ENCODE data around the gene CYP1A2. TPM values are rescaled to one million over a fixed set of nuclear protein-coding genes. Genes with fewer than 3 reads are reported as not detected.

CYP1A2 gene
- total and polyA plus RNA-seq, 5 donors: 0.07 TPM; not detected in 4

DNA sequence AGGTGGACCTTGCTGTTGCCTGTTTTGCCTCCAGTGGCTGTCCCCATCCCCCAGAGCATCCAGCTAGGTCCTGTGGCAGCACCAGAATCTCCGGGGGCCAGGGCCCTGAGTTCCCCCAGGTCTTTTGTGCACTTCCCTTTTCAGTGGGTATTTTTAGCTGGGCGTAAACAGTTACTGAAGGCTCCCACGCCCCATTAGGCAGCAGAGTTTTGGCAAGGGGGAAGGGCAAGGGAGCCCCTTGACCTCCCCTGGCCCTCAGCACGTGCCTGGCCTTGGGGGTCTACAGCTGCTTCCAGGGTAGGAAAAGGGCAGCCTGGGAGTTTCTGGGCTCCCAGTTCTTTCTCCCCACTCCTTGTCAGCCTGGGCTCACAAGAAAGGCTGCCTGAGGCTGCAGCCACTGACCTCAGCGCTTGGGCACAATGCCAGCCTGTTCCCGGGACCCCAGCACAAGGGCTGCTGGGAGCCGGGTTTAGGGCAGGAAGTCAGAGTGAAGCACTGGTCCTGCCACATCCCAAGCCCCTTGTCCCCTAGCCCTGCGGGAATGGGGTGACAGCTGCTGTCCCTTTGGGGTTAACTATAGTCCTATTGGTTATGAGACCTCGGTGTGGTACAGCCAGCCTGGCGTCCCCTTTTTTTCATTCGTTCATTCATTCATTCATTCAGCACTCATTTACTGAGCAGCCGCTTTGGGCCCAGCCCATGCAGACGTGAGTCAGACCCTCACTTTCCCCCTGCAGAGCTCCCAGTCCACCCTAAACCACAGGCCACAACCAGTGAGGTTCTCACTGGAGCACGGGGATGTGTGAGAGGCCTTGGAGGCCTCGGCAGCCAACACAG lies 41.7 kb downstream of the CYP1A2 start:
- H3K9me3 ChIP-seq (ENCODE audit: control insufficient read depth, low read length): no peaks in the 10 kb centered on the region
- peak overlapping the region; percentile 85 for H3K27ac ChIP-seq (ENCODE audit: low read length)
- ATAC-seq: peak; percentile 34
- no peaks in the 10 kb centered on the region for H3K27me3 ChIP-seq (ENCODE audit: control insufficient read depth, insufficient read depth)
- peaks cover 37% of the 10 kb centered on the region for H3K4me1 ChIP-seq (ENCODE audit: control insufficient read depth, insufficient read depth, low read length)
- DNase-seq: peak; percentile 87 to 95 (median 94)
- no peak overlapping the region for H3K4me3 ChIP-seq (ENCODE audit: low read length)
- 16% methylated on average over 15 of the region's 15 CpGs for WGBS
- intact Hi-C loops (cut with DNase I): no loop called here

DNA sequence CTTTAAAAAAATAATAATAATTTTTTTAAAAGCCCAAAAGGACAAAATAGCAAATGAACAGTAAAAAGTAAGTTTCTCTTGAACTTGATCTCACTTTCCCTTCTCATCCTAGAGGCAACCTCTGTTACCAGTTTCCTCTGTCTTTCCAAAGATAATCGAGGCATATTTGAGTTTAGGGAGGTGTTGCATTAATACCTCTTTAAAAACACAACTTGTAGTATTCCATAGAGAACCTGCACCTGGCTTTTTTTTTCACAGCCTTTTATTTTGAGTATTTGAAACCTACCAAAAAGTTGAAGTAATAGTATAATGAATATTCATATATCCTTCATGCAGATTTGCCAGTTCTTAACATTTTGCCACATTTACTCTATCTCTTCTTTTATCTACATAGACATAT lies 42.4 kb downstream of the CYP1A2 start:
- Histone ChIP-seq H3K27ac (ENCODE audit: low read length) (no peak overlapping the region), H3K27me3 (ENCODE audit: control insufficient read depth, insufficient read depth) (no peaks in the 10 kb centered on the region), H3K9me3 (ENCODE audit: control insufficient read depth, low read length) (no peaks in the 10 kb centered on the region), H3K4me1 (ENCODE audit: control insufficient read depth, insufficient read depth, low read length) (peaks cover 37% of the 10 kb centered on the region), H3K4me3 (ENCODE audit: low read length) (no peak overlapping the region)
- DNase-seq (no peak), ATAC-seq (no peak)
- intact Hi-C loops (cut with DNase I): no loop called here
- WGBS: 53% methylated on average over 1 of the region's 1 CpG

DNA sequence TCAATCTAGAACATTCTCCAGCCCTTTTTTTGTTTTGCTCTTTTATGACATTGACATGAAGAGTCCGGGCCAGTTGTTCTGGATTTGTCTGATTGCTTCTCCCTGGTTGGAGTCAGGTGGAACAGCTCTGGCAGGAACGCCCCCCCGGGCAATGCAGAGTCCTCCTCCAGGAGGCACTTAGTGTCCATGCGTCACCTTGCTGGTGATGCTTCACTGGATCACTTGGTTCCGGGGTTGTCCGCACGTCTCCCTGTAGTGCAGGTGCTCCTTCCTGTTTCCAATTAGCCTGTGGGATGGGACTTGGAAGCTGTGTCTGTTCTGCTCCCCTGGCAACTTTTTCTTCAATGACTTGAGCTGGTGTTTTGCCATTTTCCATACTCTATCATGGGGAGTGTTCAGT lies 43.0 kb downstream of the CYP1A2 start:
- DNase-seq (peak in 1 of 3 donors; percentile 36), ATAC-seq (no peak)
- Histone ChIP-seq H3K4me1 (ENCODE audit: control insufficient read depth, insufficient read depth, low read length) (peaks cover 33% of the 10 kb centered on the region), H3K27me3 (ENCODE audit: control insufficient read depth, insufficient read depth) (no peaks in the 10 kb centered on the region), H3K4me3 (ENCODE audit: low read length) (no peak overlapping the region), H3K27ac (ENCODE audit: low read length) (no peak overlapping the region), H3K9me3 (ENCODE audit: control insufficient read depth, low read length) (no peaks in the 10 kb centered on the region)
- intact Hi-C loops (cut with DNase I): no loop called here
- 83% methylated on average over 7 of the region's 7 CpGs for WGBS

DNA sequence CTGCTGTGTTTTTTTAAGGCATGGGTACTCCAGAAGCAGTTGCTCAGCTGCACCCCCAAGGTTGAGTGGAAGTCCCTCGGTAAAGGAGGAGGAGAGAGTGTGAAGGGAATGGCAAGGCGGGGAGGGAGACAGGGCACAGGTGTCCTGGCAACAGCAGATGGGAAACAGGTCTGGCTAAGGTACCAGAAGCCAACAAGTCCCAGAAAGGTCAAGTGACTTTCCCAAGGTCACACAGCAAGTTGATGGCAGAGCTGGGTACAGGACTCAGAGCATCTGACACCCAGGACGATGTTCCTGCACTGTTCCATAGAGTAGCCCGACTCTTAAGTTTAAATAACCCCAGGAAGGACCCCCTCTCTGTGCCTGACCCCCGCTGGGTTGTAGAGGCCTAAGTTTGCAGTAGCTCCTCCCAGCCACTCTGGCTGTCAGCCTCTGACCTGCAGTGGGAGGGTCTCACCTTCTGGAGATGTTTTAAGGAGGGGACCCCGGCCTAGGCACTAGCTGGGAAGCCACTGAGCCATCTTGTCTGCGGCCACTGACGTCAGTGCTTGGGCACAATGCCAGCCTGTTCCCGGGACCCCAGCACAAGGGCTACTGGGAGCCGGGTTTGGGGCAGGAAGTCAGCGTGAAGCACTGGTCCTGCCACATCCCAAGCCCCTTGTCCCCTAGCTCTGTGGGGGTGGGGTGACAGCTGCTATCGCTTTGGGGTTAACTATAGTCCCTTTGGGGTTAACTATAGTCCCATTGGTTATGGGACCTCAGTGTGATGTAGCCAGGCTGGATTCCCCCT lies 43.8 kb downstream of the CYP1A2 start:
- DNase-seq (peak; percentile 53 to 73 (median 70)), ATAC-seq (no peak)
- peaks cover 29% of the 10 kb centered on the region for H3K4me1 ChIP-seq (ENCODE audit: control insufficient read depth, insufficient read depth, low read length)
- intact Hi-C loops (cut with DNase I): no loop called here
- H3K27me3 ChIP-seq (ENCODE audit: control insufficient read depth, insufficient read depth): no peaks in the 10 kb centered on the region
- no peaks in the 10 kb centered on the region for H3K9me3 ChIP-seq (ENCODE audit: control insufficient read depth, low read length)
- no peak overlapping the region for H3K27ac ChIP-seq (ENCODE audit: low read length)
- no peak overlapping the region for H3K4me3 ChIP-seq (ENCODE audit: low read length)
- 62% methylated on average over 12 of the region's 12 CpGs for WGBS

DNA sequence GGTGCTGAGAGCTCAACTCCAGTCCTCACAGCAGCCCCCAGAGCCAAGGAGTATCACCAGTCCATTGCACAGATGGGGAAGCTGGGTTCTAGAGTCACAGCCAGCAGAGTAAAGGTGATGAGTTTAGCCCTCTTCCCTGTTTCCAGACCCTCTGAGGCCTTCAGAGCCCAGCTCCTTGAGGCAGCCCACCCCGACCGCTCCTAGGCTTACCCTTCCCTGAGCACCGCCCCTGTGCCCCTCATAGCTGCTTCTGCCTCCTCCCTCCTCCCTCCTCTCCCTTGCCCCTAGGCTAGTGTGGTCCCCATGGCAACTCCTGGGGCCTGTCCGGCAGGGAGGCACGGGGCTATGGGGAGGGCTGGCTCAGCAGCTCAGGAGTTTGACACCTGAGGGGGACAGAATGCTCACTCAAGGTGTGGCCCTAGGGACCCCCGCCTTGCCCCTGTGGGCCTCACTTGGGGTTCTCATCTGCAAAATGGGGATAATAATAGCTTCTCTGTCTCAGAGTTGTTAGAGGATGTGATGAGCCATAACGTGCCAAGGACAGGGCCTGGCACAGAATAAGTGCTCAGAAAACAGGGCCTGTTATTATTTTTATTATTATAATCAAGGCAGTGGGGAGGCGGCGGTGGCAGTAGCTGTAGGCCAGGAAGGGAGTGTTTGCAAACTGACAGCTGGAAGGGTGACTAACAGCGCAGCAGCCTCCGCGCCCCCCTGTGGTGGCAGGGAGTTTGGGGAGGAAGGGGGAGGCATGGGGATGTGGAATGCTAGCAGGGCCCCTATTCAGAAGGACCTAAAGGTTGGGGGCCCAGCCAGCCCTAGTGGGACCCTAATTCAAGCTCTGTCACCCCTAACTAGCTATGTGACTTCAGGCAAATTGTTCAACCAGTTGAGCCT lies 44.7 kb downstream of the CYP1A2 start:
- intact Hi-C loops (cut with DNase I): no loop called here
- no peaks in the 10 kb centered on the region for H3K27me3 ChIP-seq (ENCODE audit: control insufficient read depth, insufficient read depth)
- no peak overlapping the region for H3K4me3 ChIP-seq (ENCODE audit: low read length)
- ATAC-seq: no peak
- peaks cover 21% of the 10 kb centered on the region for H3K4me1 ChIP-seq (ENCODE audit: control insufficient read depth, insufficient read depth, low read length)
- H3K27ac ChIP-seq (ENCODE audit: low read length): no peak overlapping the region
- no peaks in the 10 kb centered on the region for H3K9me3 ChIP-seq (ENCODE audit: control insufficient read depth, low read length)
- 73% methylated on average over 12 of the region's 12 CpGs for WGBS
- peak in 2 of 3 donors; percentile 67 to 78 for DNase-seq

DNA sequence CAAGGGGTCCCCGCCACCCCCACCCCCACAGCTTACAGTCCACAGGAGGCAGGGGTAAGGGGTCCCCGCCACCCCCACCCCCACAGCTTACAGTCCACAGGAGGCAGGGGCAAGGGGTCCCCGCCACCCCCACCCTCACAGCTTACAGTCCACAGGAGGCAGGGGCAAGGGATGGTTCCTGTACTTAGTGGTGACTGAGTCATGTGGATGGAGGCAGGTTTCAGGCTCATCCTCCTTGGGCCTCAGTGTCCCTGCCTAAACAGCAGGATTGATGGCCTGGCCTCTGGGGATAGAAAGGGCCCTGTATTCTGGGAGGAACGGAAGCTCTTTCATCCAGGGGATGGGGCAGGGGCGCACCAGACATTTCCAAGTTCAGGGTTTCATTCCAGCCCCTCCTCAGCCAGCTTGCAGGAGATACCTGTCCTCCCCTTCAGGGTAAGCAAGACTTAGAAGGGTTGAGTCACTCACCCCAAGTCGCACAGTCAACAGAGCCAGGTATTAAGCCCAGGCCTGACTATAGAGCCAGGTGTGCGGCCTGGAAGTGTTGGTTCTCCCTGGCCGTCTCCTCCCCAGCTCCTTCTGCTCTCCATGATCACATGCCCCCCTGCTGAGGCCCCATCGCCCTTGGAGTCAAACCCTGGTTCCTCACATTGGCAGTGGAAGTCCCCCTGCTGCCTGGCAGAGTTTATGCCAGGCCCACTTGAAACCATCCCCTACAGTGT lies 45.8 kb downstream of the CYP1A2 start:
- WGBS: 86% methylated on average over 7 of the region's 9 CpGs
- H3K27me3 ChIP-seq (ENCODE audit: control insufficient read depth, insufficient read depth): no peaks in the 10 kb centered on the region
- no peaks in the 10 kb centered on the region for H3K9me3 ChIP-seq (ENCODE audit: control insufficient read depth, low read length)
- no peak overlapping the region for H3K27ac ChIP-seq (ENCODE audit: low read length)
- no peak overlapping the region for H3K4me3 ChIP-seq (ENCODE audit: low read length)
- intact Hi-C loops (cut with DNase I): no loop called here
- H3K4me1 ChIP-seq (ENCODE audit: control insufficient read depth, insufficient read depth, low read length): peaks cover 19% of the 10 kb centered on the region
- DNase-seq (no peak), ATAC-seq (no peak)

DNA sequence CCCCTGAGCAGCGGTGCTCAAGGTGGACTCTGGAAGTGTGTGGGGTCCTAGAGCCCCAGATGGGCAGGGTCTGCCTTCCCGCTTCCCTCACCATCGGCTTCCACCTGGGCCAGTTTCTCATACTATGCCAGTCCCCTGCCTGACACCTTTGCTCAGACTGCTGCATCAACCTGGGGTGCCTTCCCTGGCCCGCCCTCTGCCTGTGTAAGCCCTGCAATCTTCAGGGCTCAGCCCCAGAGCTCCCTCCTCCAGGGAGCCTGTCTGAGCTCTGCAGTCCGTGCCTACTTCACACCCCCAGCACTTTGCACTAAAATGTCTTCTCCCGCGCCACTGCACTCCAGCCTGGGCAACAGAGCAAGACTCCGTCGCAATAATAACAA lies 46.3 kb downstream of the CYP1A2 start:
- Histone ChIP-seq H3K27ac (ENCODE audit: low read length) (no peak overlapping the region), H3K4me1 (ENCODE audit: control insufficient read depth, insufficient read depth, low read length) (peaks cover 16% of the 10 kb centered on the region), H3K27me3 (ENCODE audit: control insufficient read depth, insufficient read depth) (no peaks in the 10 kb centered on the region), H3K9me3 (ENCODE audit: control insufficient read depth, low read length) (no peaks in the 10 kb centered on the region), H3K4me3 (ENCODE audit: low read length) (no peak overlapping the region)
- WGBS: 87% methylated on average over 9 of the region's 9 CpGs
- intact Hi-C loops (cut with DNase I): no loop called here
- ATAC-seq: no peak
- no peak for DNase-seq

DNA sequence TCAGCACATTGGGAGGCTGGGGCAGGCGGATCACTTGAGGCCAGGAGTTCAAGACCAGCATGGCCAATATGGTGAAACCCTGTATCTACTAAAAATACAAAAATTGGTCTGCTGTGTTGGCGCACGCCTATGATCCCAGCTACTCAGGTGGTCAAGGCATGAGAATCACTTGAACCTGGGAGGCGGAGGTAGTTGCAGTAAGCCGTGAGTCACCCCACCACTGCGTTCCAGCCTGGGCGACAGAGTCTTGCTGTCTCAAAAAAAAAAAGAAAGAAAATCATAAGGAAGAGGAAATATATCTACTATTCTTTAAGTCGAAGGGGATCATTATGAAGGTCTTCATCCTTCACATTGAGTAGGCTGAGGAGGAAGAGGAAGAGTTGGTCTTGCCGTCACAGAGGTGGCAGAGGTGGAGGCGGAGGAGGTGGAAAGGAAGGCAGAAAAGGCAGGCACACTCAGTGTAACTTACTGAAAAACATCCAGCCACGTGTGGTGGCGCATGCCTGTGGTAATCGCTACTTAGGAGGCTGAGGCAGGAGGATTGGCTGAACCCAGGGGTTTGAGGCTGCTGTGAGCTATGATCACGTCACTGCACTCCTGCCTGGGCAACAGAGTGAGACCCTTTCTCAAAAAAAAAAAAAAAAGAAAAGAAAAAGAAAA lies 47.5 kb downstream of the CYP1A2 start:
- no peak overlapping the region for H3K27ac ChIP-seq (ENCODE audit: low read length)
- peaks cover 10% of the 10 kb centered on the region for H3K4me1 ChIP-seq (ENCODE audit: control insufficient read depth, insufficient read depth, low read length)
- no peaks in the 10 kb centered on the region for H3K9me3 ChIP-seq (ENCODE audit: control insufficient read depth, low read length)
- no peaks in the 10 kb centered on the region for H3K27me3 ChIP-seq (ENCODE audit: control insufficient read depth, insufficient read depth)
- H3K4me3 ChIP-seq (ENCODE audit: low read length): no peak overlapping the region
- 93% methylated on average over 14 of the region's 14 CpGs for WGBS
- no peak for ATAC-seq
- no peak for DNase-seq
- intact Hi-C loops (cut with DNase I): no loop called here

DNA sequence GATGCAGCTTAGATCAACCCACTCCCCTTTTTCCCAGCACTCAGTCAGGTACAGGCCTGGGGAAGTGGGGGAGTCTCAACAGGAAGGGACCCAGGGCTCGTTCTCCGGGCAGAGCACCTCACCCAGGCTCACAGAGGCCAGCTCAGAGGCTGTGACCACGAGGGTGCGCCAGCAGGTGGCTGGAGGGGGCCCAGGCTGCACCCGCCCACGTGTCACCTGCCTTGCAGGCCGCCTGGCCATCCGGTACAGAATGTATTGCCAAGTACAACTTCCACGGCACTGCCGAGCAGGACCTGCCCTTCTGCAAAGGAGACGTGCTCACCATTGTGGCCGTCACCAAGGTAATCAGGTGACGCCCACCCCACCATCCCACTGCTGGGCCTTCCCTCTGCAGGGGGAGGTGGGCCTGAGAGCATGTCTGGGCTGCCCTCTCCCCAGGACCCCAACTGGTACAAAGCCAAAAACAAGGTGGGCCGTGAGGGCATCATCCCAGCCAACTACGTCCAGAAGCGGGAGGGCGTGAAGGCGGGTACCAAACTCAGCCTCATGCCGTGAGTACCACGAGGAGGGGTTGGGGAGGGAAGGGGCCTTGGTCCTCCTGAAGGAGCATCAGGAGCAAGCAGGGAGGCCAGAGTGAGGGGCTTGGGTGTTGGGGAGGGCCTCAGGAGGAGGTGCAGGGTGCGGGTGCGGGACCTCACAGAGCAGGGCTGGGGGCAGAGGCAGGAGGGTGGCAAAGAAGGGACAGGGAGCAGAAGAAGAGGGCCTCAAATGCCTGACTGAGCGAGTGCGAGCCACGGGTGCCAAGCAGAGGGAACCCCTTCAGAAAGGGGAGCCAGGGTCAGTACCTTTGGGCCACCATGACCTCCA lies 50.0 kb downstream of the CYP1A2 start:
- 69% methylated on average over 25 of the region's 25 CpGs for WGBS
- Histone ChIP-seq H3K27me3 (ENCODE audit: control insufficient read depth, insufficient read depth) (no peaks in the 10 kb centered on the region), H3K4me1 (ENCODE audit: control insufficient read depth, insufficient read depth, low read length) (no peaks in the 10 kb centered on the region), H3K4me3 (ENCODE audit: low read length) (no peak overlapping the region), H3K27ac (ENCODE audit: low read length) (no peak overlapping the region), H3K9me3 (ENCODE audit: control insufficient read depth, low read length) (no peaks in the 10 kb centered on the region)
- DNase-seq: peak in 2 of 3 donors; percentile 76 to 79
- intact Hi-C loops (cut with DNase I): no loop called here
- peak; percentile 21 to 47 for ATAC-seq
